Neural crest cell (in vitro differentiated cells): ENCODE measurements around the gene COL23A1. TPM values are rescaled to one million over a fixed set of nuclear protein-coding genes. Genes with fewer than 3 reads are reported as not detected.

Experiments used
- DNase-seq: peaks from one replicate; pipeline ENCODE4 v3.0.0; 2021; ENCODE audit warnings: low read depth, mixed read lengths, low spot score
- H3K27ac Mint-ChIP-seq: one replicate; pipeline ENCODE4 v1.8.0; 2021; ENCODE audit warnings: mild to moderate bottlenecking, mixed read lengths; ENCODE audit not compliant: unreplicated experiment
- H3K27me3 Mint-ChIP-seq: 2 replicates; pipeline ENCODE4 v1.8.0; 2021; ENCODE audit warnings: low read depth, mild to moderate bottlenecking, mixed read lengths
- H3K36me3 Mint-ChIP-seq: 2 replicates; pipeline ENCODE4 v1.8.0; 2021; ENCODE audit warnings: low read depth, mild to moderate bottlenecking, mixed read lengths
- H3K4me1 Mint-ChIP-seq: 2 replicates; pipeline ENCODE4 v1.8.0; 2021; ENCODE audit warnings: mixed read lengths
- H3K4me3 Mint-ChIP-seq: one replicate; pipeline ENCODE4 v1.8.0; 2021; ENCODE audit warnings: mild to moderate bottlenecking, mixed read lengths
- H3K9me3 Mint-ChIP-seq: 2 replicates; pipeline ENCODE4 v1.8.0; 2021; ENCODE audit warnings: mixed read lengths
- CTCF ChIP-seq: fragments of 200-600 bp; sonication (generic); conservative IDR thresholded peaks from 2 replicates; pipeline ENCODE4 v1.5.0; 2021; ENCODE audit warnings: antibody characterized with exemption, mild to moderate bottlenecking
- total RNA-seq: library from RNA; stranded (reverse); gene quantifications from 2 replicates; pipeline ENCODE4 v1.2.1, GENCODE V29; 2021

The COL23A1 gene
- total RNA-seq, 1 donor from 2014 or later = 33.7 TPM

- Mint-ChIP-seq H3K36me3 (no peaks in the 10 kb centered on the region), H3K27ac (peak overlapping the region; percentile 81)
- no peak for DNase-seq
Measured at GRCh38 chr5:178547753-178548415, 42.3 kb downstream of the COL23A1 start.

GRCh38 chr5:178547052-178547666, 43.0 kb downstream of the COL23A1 start:
- TF ChIP-seq CTCF = no peak
- no peaks in the 10 kb centered on the region for H3K9me3 Mint-ChIP-seq
- H3K4me3 Mint-ChIP-seq = no peak overlapping the region
- peaks cover 40% of the 10 kb centered on the region for H3K27me3 Mint-ChIP-seq
- peaks cover 55% of the 10 kb centered on the region for H3K4me1 Mint-ChIP-seq
- no peak overlapping the region for H3K27ac Mint-ChIP-seq
- no peak for DNase-seq
- no peaks in the 10 kb centered on the region for H3K36me3 Mint-ChIP-seq

More at GRCh38 chr5:178547753-178548415, 42.3 kb downstream of the COL23A1 start:
- TF ChIP-seq CTCF = no peak
- Mint-ChIP-seq H3K4me1 (peaks cover 48% of the 10 kb centered on the region), H3K9me3 (no peaks in the 10 kb centered on the region), H3K4me3 (peak overlapping the region; percentile 8), H3K27me3 (peaks cover 33% of the 10 kb centered on the region)

GRCh38 chr5:178546675-178547033, 43.5 kb downstream of the COL23A1 start:
- Mint-ChIP-seq H3K27me3 (peaks cover 42% of the 10 kb centered on the region), H3K9me3 (no peaks in the 10 kb centered on the region), H3K27ac (no peak overlapping the region), H3K4me3 (no peak overlapping the region), H3K36me3 (no peaks in the 10 kb centered on the region), H3K4me1 (peaks cover 51% of the 10 kb centered on the region)
- no peak for DNase-seq
- TF ChIP-seq CTCF = no peak

GRCh38 chr5:178545941-178546674, 44.1 kb downstream of the COL23A1 start:
- Mint-ChIP-seq H3K27ac (no peak overlapping the region), H3K36me3 (no peaks in the 10 kb centered on the region), H3K9me3 (no peaks in the 10 kb centered on the region), H3K27me3 (peaks cover 43% of the 10 kb centered on the region), H3K4me1 (peaks cover 48% of the 10 kb centered on the region), H3K4me3 (peak overlapping the region; percentile 0)
- DNase-seq = no peak
- TF ChIP-seq CTCF = no peak

- no peak for DNase-seq
- Mint-ChIP-seq H3K9me3 (no peaks in the 10 kb centered on the region), H3K4me3 (peak overlapping the region; percentile 0), H3K4me1 (peaks cover 47% of the 10 kb centered on the region), H3K27ac (no peak overlapping the region), H3K36me3 (no peaks in the 10 kb centered on the region), H3K27me3 (peaks cover 45% of the 10 kb centered on the region)
- TF ChIP-seq CTCF = no peak
Measured at GRCh38 chr5:178545176-178545575, 45.0 kb downstream of the COL23A1 start.
